HepG2 (cell line): ENCODE data around the gene B3GNT9. TPM values are rescaled to one million over a fixed set of nuclear protein-coding genes. Genes with fewer than 3 reads are reported as not detected.

Experiments
- ATAC-seq: fragments of 200-7000 bp; cut with Tn5 transposase; 3 replicates; pipeline ENCODE4 v1.9.1; 2020; ENCODE audit warnings: mild to moderate bottlenecking, moderate library complexity
- BruUV-seq: library from RNA; stranded (reverse); fragments of 400-500 nt; replicated peaks from 2 replicates; lab custom pipeline; 2021; lab: Mats Ljungman, UMichigan
- CTCF ChIA-PET: fragments of 300-600 bp; formaldehyde crosslinking; extraction: SDS; loops from one replicate; lab custom pipeline; 2021; ENCODE audit warnings: low total read pairs, inconsistent platforms, low intra/inter-chr PET ratio; lab: Yijun Ruan, JAX
- POLR2A ChIA-PET: fragments of 350-600 bp; sonication (Branson Sonifier 250); formaldehyde crosslinking; loops from one replicate; lab custom pipeline; 2020; ENCODE audit warnings: antibody characterized with exemption, inconsistent platforms; lab: Yijun Ruan, JAX
- DNase-seq: peaks from one replicate; pipeline ENCODE4 v3.0.0-alpha.2; 2015; ENCODE audit warnings: low spot score
- FAIRE-seq: peaks from 3 replicates; lab custom pipeline; 2011; peaks lifted over from hg19 to GRCh38; lab: Jason Lieb, UNC
- H2AFZ ChIP-seq: one replicate; pipeline ENCODE4 v1.6.1; 2011; ENCODE audit warnings: low read length, inconsistent platforms
- H3K27ac ChIP-seq: fragments of 300-600 bp; 3 replicates; pipeline ENCODE4 v1.8.0; 2011; ENCODE audit warnings: mixed run types, mild to moderate bottlenecking, mixed read lengths, low read length, inconsistent platforms; ENCODE audit not compliant: insufficient read depth; ENCODE audit errors: extremely low read length
- H3K27me3 ChIP-seq, 2 experiments: fragments of 200-600 bp in 1 of 2; 2 replicates in 1 of 2; 3 replicates in 1 of 2; pipeline versions ENCODE4 v1.6.0 to v1.8.0; 2011; ENCODE audit warnings: low read length in 2 of 2, mild to moderate bottlenecking in 2 of 2, moderate library complexity in 2 of 2, inconsistent platforms in 1 of 2; ENCODE audit not compliant: insufficient read depth in 2 of 2, control insufficient read depth in 1 of 2
- H3K36me3 ChIP-seq, 2 experiments: fragments of 200-600 bp in 1 of 2; replicated peaks in 1 of 2; 2 replicates in 1 of 2; 3 replicates in 1 of 2; pipeline versions ENCODE4 v1.5.1 to v1.8.0; 2011; ENCODE audit warnings: low read length in 2 of 2, inconsistent platforms in 1 of 2; ENCODE audit not compliant: insufficient read depth in 2 of 2, control insufficient read depth in 1 of 2
- H3K4me1 ChIP-seq: 2 replicates; pipeline ENCODE4 v1.5.1; 2012; ENCODE audit warnings: low read length, inconsistent platforms; ENCODE audit not compliant: insufficient read depth
- H3K4me2 ChIP-seq: 2 replicates; pipeline ENCODE4 v1.6.0; 2011; ENCODE audit warnings: low read depth, low read length, inconsistent platforms
- H3K4me3 ChIP-seq, 3 experiments: fragments of 200-600 bp in 1 of 3; sonication (generic), shearing (Covaris generic) in 1 of 3; replicated peaks in 1 of 3; 2 replicates each; pipeline ENCODE4 v1.5.1; 2011 to 2016; ENCODE audit warnings: low read length in 3 of 3, inconsistent platforms in 2 of 3, low read depth in 2 of 3, mild to moderate bottlenecking in 2 of 3, control low read depth in 1 of 3, mixed read lengths in 1 of 3; ENCODE audit not compliant: insufficient read depth in 1 of 3
- H3K79me2 ChIP-seq: one replicate; pipeline ENCODE4 v1.6.1; 2011; ENCODE audit warnings: low read length, inconsistent platforms; ENCODE audit not compliant: insufficient read depth
- H3K9ac ChIP-seq: 2 replicates; pipeline ENCODE4 v1.6.0; 2011; ENCODE audit warnings: mild to moderate bottlenecking, low read depth, low read length, inconsistent platforms; ENCODE audit not compliant: insufficient read depth
- H3K9me3 ChIP-seq: 2 replicates; pipeline ENCODE4 v1.5.1; 2012; ENCODE audit warnings: mild to moderate bottlenecking, low read length
- H4K20me1 ChIP-seq: 2 replicates; pipeline ENCODE4 v1.6.0; 2011; ENCODE audit warnings: inconsistent platforms, mild to moderate bottlenecking, low read length, moderate library complexity; ENCODE audit not compliant: insufficient read depth
- CC2D1A ChIP-seq: sonication (generic); formaldehyde crosslinking; IDR thresholded peaks from 2 replicates; pipeline ENCODE4 v1.8.1; 2023; ENCODE audit warnings: mild to moderate bottlenecking, missing genetic modification reagents
- JUN ChIP-seq: sonication (generic); formaldehyde crosslinking; IDR thresholded peaks from 2 replicates; pipeline ENCODE4 v1.4.0; 2020; ENCODE audit warnings: mild to moderate bottlenecking, missing genetic modification reagents
- ZBTB33 ChIP-seq: sonication (generic); formaldehyde crosslinking; IDR thresholded peaks from 2 replicates; pipeline ENCODE4 v1.4.0; 2020; ENCODE audit warnings: missing genetic modification reagents
- ZNF101 ChIP-seq: sonication (generic); formaldehyde crosslinking; IDR thresholded peaks from 2 replicates; pipeline ENCODE4 v1.4.0; 2020; ENCODE audit warnings: mild to moderate bottlenecking, low read depth, missing genetic modification reagents, borderline replicate concordance
- ZNF234 ChIP-seq: sonication (generic); formaldehyde crosslinking; conservative IDR thresholded peaks from 2 replicates; pipeline ENCODE4 v1.5.1; 2020; ENCODE audit warnings: mild to moderate bottlenecking, missing genetic modification reagents
- ZNF362 ChIP-seq: sonication (generic); formaldehyde crosslinking; IDR thresholded peaks from 2 replicates; pipeline ENCODE4 v1.4.0; 2020; ENCODE audit warnings: missing genetic modification reagents, mild to moderate bottlenecking, borderline replicate concordance
- ZNF414 ChIP-seq: sonication (generic); formaldehyde crosslinking; IDR thresholded peaks from 2 replicates; pipeline ENCODE4 v1.5.0; 2020; ENCODE audit warnings: missing genetic modification reagents
- ZNF512B ChIP-seq: sonication (generic); formaldehyde crosslinking; IDR thresholded peaks from 2 replicates; pipeline ENCODE4 v1.5.1; 2020; ENCODE audit warnings: missing genetic modification reagents, mild to moderate bottlenecking, borderline replicate concordance
- ZNF770 ChIP-seq: sonication (generic); formaldehyde crosslinking; IDR thresholded peaks from 2 replicates; pipeline ENCODE4 v1.5.0; 2020; ENCODE audit warnings: mild to moderate bottlenecking, missing genetic modification reagents
- ZZZ3 ChIP-seq: sonication (generic); formaldehyde crosslinking; IDR thresholded peaks from 2 replicates; pipeline ENCODE4 v1.4.0; 2020; ENCODE audit warnings: missing genetic modification reagents, mild to moderate bottlenecking, borderline replicate concordance
- WGBS: methylation state at CpG from one replicate; pipeline ENCODE4 v1.1.6; 2017; ENCODE audit warnings: low lambda C conversion rate; 5-methylcytosine and 5-hydroxymethylcytosine counted together
- in situ Hi-C: cut with HindIII; loops from 2 replicates; pipeline ENCODE4 v1.10.0; 2017; ENCODE audit warnings: low pct_unique_long_range_greater_than_20kb; ENCODE audit not compliant: extremely low pct_ligation_motif_present
- intact Hi-C: fragments of 100-400 bp; cut with micrococcal nuclease; formaldehyde crosslinking; loops from one replicate; pipeline ENCODE4 v1.10.0; 2022; ENCODE audit not compliant: unreplicated experiment
- polyA plus RNA-seq, 8 experiments: library from polyadenylated mRNA; depleted of rRNA in 3 of 8; stranded (reverse) in 7 of 8; unstranded in 1 of 8; fragments of >200 nt; fragmentation: Illumina TruSeq in 4 of 8; extraction: Trizol in 4 of 8; gene quantifications; 2 replicates each; pipeline versions ENCODE4 v1.2.1 to v1.2.3, GENCODE V29; 2011 to 2016; ENCODE audit warnings: low read depth in 4 of 8, missing spikeins in 1 of 8, mixed read lengths in 1 of 8; ENCODE audit not compliant: insufficient read depth in 1 of 8
- total RNA-seq, 5 experiments: library from RNA; depleted of rRNA; stranded (reverse); fragments of >200 nt; fragmentation: Illumina TruSeq; extraction: Trizol; gene quantifications; 2 replicates each; pipeline ENCODE4 v1.2.3, GENCODE V29; 2016; ENCODE audit warnings: low read depth in 1 of 5

Gene B3GNT9
- total and polyA plus RNA-seq, 2 of the 13 experiments (the other 11 are each of a cell fraction or from before 2014, with no cell fraction given), result 1.5 to 3.1 TPM

- CTCF ChIA-PET, result interaction anchor here (1.2 kb wide), 1 partner anchor 47 kb away, joined by 3 read pairs; no protein-coding TSS in a partner anchor
- peak overlapping the region; percentile 91 for H3K4me2 ChIP-seq
- DNase-seq, result no peak
- H3K4me1 ChIP-seq, result peaks cover 46% of the 10 kb centered on the region
- WGBS, result 77% methylated on average over 18 of the region's 18 CpGs
- in situ Hi-C loops, result no loop called here
- H2AFZ ChIP-seq, result no peak overlapping the region
- POLR2A ChIA-PET, result interaction anchor here (0.9 to 4.3 kb wide), 6 partner anchors 9 to 91 kb away, joined by 3 to 31 read pairs (median 5); partner anchors contain the start of genes B3GNT9 and NOL3
- peaks cover 36% of the 10 kb centered on the region for H3K79me2 ChIP-seq
- peak overlapping the region; percentile 90 for H3K27ac ChIP-seq
- H3K9ac ChIP-seq, result peak overlapping the region; percentile 92
- H3K27me3 ChIP-seq, result no peaks in the 10 kb centered on the region; a peak in 1 of 5 replicates
- peak overlapping the region; percentile 81 to 99 (median 83) for H3K4me3 ChIP-seq
- BruUV-seq, result TSS peak; percentile 69
- H4K20me1 ChIP-seq, result no peaks in the 10 kb centered on the region; the same call in 1 of the 2 replicates
- no peak for ATAC-seq
- H3K36me3 ChIP-seq, result no peaks in the 10 kb centered on the region
- no peaks in the 10 kb centered on the region for H3K9me3 ChIP-seq
- no peak for FAIRE-seq
- intact Hi-C loops, result loop anchor here (2.0 kb wide), 1 partner anchor 90 kb away; no protein-coding TSS in a partner anchor
- TF ChIP-seq ZNF101 (CRISPR knock-in tag) (0 out of 2 replicates have a peak, but pooled peaks have one; percentile 63), ZZZ3 (CRISPR knock-in tag) (0 out of 2 replicates have a peak, but pooled peaks have one; percentile 53), ZNF234 (CRISPR knock-in tag) (no peak), ZNF414 (CRISPR knock-in tag) (no peak), ZNF512B (CRISPR knock-in tag) (no peak), ZNF362 (CRISPR knock-in tag) (no peak), ZNF770 (CRISPR knock-in tag) (no peak), CC2D1A (CRISPR knock-in tag) (no peak), ZBTB33 (CRISPR knock-in tag) (no peak), JUN (no peak)
Measured at GRCh38 chr16:67108931-67109406, 41.8 kb downstream of the B3GNT9 start.
